Keratinocyte (primary cell): ENCODE measurements around the gene NPLOC4. TPM values are rescaled to one million over a fixed set of nuclear protein-coding genes. Genes with fewer than 3 reads are reported as not detected.
"Not testable (repeated sequence)": the region's sequence is repeated elsewhere in the genome, so short reads cannot be mapped to it uniquely, and the experiment has no call there.

Experiments used
- DNase-seq: peaks from one replicate; pipeline ENCODE4 v3.0.0-alpha.2; 2011; ENCODE audit warnings: low read depth, missing footprints, low spot score
- FAIRE-seq: peaks from 2 replicates; lab custom pipeline; 2011; peaks lifted over from hg19 to GRCh38; lab: Jason Lieb, UNC
- H2AFZ ChIP-seq: 2 replicates; pipeline ENCODE4 v1.6.0; 2012; ENCODE audit warnings: low read length, control low read depth, inconsistent platforms; ENCODE audit not compliant: control insufficient read depth
- H3K27ac ChIP-seq: 2 replicates; pipeline ENCODE4 v1.5.1; 2011; ENCODE audit warnings: low read length; ENCODE audit not compliant: control insufficient read depth, insufficient read depth
- H3K27me3 ChIP-seq: 3 replicates; pipeline ENCODE4 v1.6.0; 2011; ENCODE audit warnings: low read length; ENCODE audit not compliant: control insufficient read depth, insufficient read depth; ENCODE audit errors: extremely low read depth
- H3K36me3 ChIP-seq, 2 experiments: 2 replicates in 1 of 2; 3 replicates in 1 of 2; pipeline ENCODE4 v1.5.1; 2011; ENCODE audit warnings: low read length in 2 of 2, mild to moderate bottlenecking in 1 of 2; ENCODE audit not compliant: control insufficient read depth in 2 of 2, insufficient read depth in 2 of 2; ENCODE audit errors: extremely low read depth in 1 of 2
- H3K4me1 ChIP-seq: 3 replicates; pipeline ENCODE4 v1.5.1; 2011; ENCODE audit warnings: low read length; ENCODE audit not compliant: control insufficient read depth, insufficient read depth; ENCODE audit errors: extremely low read depth
- H3K4me2 ChIP-seq: 3 replicates; pipeline ENCODE4 v1.6.0; 2011; ENCODE audit warnings: low read depth, low read length; ENCODE audit not compliant: control insufficient read depth, insufficient read depth; ENCODE audit errors: extremely low read depth
- H3K4me3 ChIP-seq, 3 experiments: fragments of 200-600 bp in 1 of 3; sonication (generic) in 1 of 3; 2 replicates in 2 of 3; 3 replicates in 1 of 3; pipeline ENCODE4 v1.5.1; 2011 to 2016; ENCODE audit warnings: low read length in 3 of 3, mild to moderate bottlenecking in 3 of 3, control low read depth in 2 of 3, inconsistent platforms in 1 of 3, low read depth in 1 of 3, mixed read lengths in 1 of 3, mixed run types in 1 of 3, moderate library complexity in 1 of 3; ENCODE audit not compliant: control insufficient read depth in 2 of 3, insufficient read depth in 2 of 3; ENCODE audit errors: extremely low read depth in 1 of 3
- H3K79me2 ChIP-seq: 2 replicates; pipeline ENCODE4 v1.6.0; 2012; ENCODE audit warnings: low read length; ENCODE audit not compliant: control insufficient read depth, insufficient read depth
- H3K9ac ChIP-seq: 3 replicates; pipeline ENCODE4 v1.6.0; 2011; ENCODE audit warnings: low read length; ENCODE audit not compliant: control insufficient read depth, insufficient read depth; ENCODE audit errors: extremely low read depth
- H3K9me1 ChIP-seq: 3 replicates; pipeline ENCODE4 v1.6.0; 2011; ENCODE audit warnings: low read length; ENCODE audit not compliant: control insufficient read depth, insufficient read depth; ENCODE audit errors: extremely low read depth
- H3K9me3 ChIP-seq: 2 replicates; pipeline ENCODE4 v1.5.1; 2012; ENCODE audit warnings: low read depth, low read length; ENCODE audit not compliant: control insufficient read depth
- H4K20me1 ChIP-seq: 3 replicates; pipeline ENCODE4 v1.6.0; 2011; ENCODE audit warnings: low read length; ENCODE audit not compliant: control insufficient read depth, insufficient read depth; ENCODE audit errors: extremely low read depth
- CTCF ChIP-seq, 3 experiments: IDR thresholded peaks in 1 of 3; conservative IDR thresholded peaks in 1 of 3; optimal IDR thresholded peaks in 1 of 3; 2 replicates in 2 of 3; 3 replicates in 1 of 3; pipeline versions ENCODE3 to v1.5.1; 2011; ENCODE audit warnings: low read length in 3 of 3, mild to moderate bottlenecking in 3 of 3, moderate library complexity in 2 of 3, control low read depth in 1 of 3, inconsistent platforms in 1 of 3; ENCODE audit not compliant: insufficient read depth in 2 of 3; ENCODE audit errors: extremely low read depth in 1 of 3
- EZH2 ChIP-seq: IDR thresholded peaks from one replicate; pipeline ENCODE4 v1.6.1; 2012; ENCODE audit warnings: inconsistent platforms, mild to moderate bottlenecking, low read length, moderate library complexity
- dilution Hi-C: fragments of 300-500 bp; cut with MboI; formaldehyde crosslinking; loops from one replicate; pipeline ENCODE4 v1.7.0; 2020; ENCODE audit warnings: low sequenced_read_pairs; ENCODE audit not compliant: extremely low pct_ligation_motif_present
- polyA plus RNA-seq, 5 experiments: library from polyadenylated mRNA; depleted of rRNA in 3 of 5; stranded (reverse) in 3 of 5; stranded (forward) in 1 of 5; unstranded in 1 of 5; fragments of >200 nt; gene quantifications; 1 replicate in 1 of 5; 2 replicates in 3 of 5; 3 replicates in 1 of 5; pipeline versions ENCODE4 v1.2.1 to v1.2.3, GENCODE V29; 2011 to 2012; ENCODE audit warnings: missing spikeins in 2 of 5, low read depth in 1 of 5, low replicate concordance in 1 of 5

The NPLOC4 gene
- polyA plus RNA-seq, 1 donor (not counting 4 experiments of a cell fraction or from before 2014, with no cell fraction given) = 64.0 TPM

DNA sequence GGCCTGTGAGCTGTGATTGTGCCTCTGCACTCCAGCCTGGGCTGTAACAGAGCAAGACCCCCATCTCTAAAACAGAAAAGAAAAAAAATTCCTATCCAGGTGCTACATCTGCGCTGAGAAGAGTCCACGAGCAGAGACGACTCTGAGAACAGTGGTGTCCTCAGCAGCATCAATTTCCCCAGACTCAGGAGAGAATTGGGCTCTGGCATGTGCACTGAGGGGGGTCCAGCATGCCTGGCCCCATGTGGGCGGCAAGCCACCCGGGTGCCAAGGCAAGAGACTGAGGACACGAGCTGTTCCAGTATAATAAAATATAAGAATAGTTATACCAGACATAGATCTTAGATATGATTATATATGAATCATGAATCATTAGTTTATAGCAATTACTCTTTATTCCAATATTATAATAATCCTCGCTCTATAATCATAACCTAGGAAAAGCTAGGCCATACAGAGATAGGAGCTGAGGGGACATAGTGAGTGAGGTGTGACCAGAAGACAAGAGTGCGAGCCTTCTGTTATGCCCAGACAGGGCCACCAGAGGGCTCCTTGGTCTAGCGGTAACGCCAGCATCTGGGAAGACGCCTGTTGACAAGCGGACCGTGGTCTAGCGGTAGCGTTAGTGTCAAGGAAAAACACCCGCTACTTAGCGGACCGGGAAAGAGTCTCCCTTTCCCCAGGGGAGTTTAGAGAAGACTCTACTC, 38.8 kb upstream of the NPLOC4 start:
- H3K9ac ChIP-seq, H2AFZ ChIP-seq, H3K27me3 ChIP-seq, H3K9me3 ChIP-seq, DNase-seq, H3K79me2 ChIP-seq, dilution Hi-C loops, H3K9me1 ChIP-seq, H3K4me2 ChIP-seq, H3K4me1 ChIP-seq, H4K20me1 ChIP-seq, H3K27ac ChIP-seq, H3K4me3 ChIP-seq: not testable (repeated sequence)
- FAIRE-seq = peak; percentile 64
- peaks cover 28 to 33% of the 10 kb centered on the region in 2 experiments for H3K36me3 ChIP-seq
- TF ChIP-seq CTCF (optimal IDR thresholded peaks at IDR 0.05 in 1 of 3, IDR thresholded peaks at IDR 0.05 in 1 of 3, conservative IDR thresholded peaks at IDR 0.05 in 1 of 3; ENCODE audit: extremely low read depth in 1 of 3, insufficient read depth in 2 of 3, low read length in 3 of 3) = peak; percentile 23 to 49 (median 30)

GRCh38 chr17:81673561-81674258, 36.8 kb upstream of the NPLOC4 start:
- no peaks in the 10 kb centered on the region for H3K9me1 ChIP-seq
- H4K20me1 ChIP-seq = no peaks in the 10 kb centered on the region
- no peak for FAIRE-seq
- no peak overlapping the region for H3K4me3 ChIP-seq
- no peaks in the 10 kb centered on the region for H3K9me3 ChIP-seq
- DNase-seq = no peak
- H3K79me2 ChIP-seq = peaks cover 17% of the 10 kb centered on the region
- H3K9ac ChIP-seq = no peak overlapping the region
- TF ChIP-seq CTCF (optimal IDR thresholded peaks at IDR 0.05 in 1 of 3, IDR thresholded peaks at IDR 0.05 in 1 of 3, conservative IDR thresholded peaks at IDR 0.05 in 1 of 3; ENCODE audit: extremely low read depth in 1 of 3, insufficient read depth in 2 of 3, low read length in 3 of 3) = no peak
- TF ChIP-seq EZH2 = no peak
- dilution Hi-C loops = no loop called here
- no peak overlapping the region for H3K4me2 ChIP-seq
- H3K27me3 ChIP-seq = no peaks in the 10 kb centered on the region
- peaks cover 5% of the 10 kb centered on the region for H3K4me1 ChIP-seq
- H2AFZ ChIP-seq = no peak overlapping the region
- H3K27ac ChIP-seq = no peak overlapping the region
- H3K36me3 ChIP-seq = peaks cover 38% of the 10 kb centered on the region in 2 experiments
